IMR-90 (cell line): ENCODE measurements around the gene SATB2.

Source experiments
- BHLHE40 ChIP-seq: fragments of 150-350 bp; IDR thresholded peaks from 2 replicates; pipeline ENCODE4 v1.6.1; 2016; ENCODE audit warnings: mild to moderate bottlenecking, low read depth, low read length
- CHD1 ChIP-seq: IDR thresholded peaks from 2 replicates; pipeline ENCODE4 v1.6.1; 2012; ENCODE audit warnings: low read depth, low read length, improper control_type of control experiment
- CTCF ChIP-seq: conservative IDR thresholded peaks from 2 replicates; pipeline ENCODE4 v1.5.1; 2012; ENCODE audit warnings: mild to moderate bottlenecking, low read depth, low read length, improper control_type of control experiment
- POLR2A ChIP-seq: IDR thresholded peaks from 2 replicates; pipeline ENCODE4 v1.6.1; 2012; ENCODE audit warnings: mild to moderate bottlenecking, low read depth, low read length

DNA sequence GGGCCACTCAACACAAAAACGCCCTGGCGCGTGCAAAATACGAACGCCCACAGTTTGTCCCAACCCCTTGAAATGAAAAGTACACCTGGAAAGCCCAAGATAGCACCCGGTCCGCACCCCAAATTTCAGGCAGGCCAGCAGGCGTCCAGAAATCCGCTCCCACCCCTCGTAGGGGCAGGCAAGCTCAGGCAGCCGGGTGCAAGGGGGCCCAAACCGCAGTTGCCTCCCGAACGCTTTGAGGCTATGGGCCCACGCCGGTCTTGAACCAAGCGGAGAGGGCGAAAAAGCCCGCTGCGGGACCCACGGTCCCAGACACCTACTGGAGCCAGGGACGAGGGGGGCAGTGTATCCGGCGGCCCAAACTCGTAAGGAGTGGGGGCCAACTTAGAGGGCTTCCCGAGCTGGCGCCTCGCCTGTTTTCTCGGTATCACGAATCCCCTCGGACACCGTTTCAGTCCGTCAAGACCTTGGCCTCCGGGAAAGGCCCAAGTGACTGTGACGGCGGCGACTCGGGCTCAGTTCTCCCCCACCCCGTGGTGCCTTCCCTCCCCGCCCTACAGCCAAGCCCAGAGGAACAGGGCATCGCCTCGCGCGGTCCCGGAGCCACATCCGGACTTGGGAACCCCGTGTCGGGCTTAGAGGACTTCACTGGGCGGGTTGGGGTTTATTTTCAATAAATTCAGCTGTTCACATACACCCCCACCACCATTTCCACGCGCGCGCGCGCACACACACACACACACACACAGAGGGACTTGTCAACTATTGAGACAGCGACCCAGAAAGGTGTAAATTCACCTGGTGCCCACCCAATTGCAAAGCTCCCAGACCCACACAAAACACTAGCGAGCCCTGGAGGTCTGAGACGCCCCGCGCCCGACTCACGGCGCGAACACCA lies 6.2 kb upstream of the SATB2 start:
- no peak for TF ChIP-seq CTCF
- no peak for TF ChIP-seq CHD1
- no peak for TF ChIP-seq POLR2A
- no peak for TF ChIP-seq BHLHE40
